IMR-90 (cell line): ENCODE data around the gene LCNL1. TPM values are rescaled to one million over a fixed set of nuclear protein-coding genes. Genes with fewer than 3 reads are reported as not detected.
A peak's percentile ranks its signal among the peaks of the same experiment; 100 is the strongest.

Experiments
- ATAC-seq: fragments of 200-7000 bp; cut with Tn5 transposase; 2 replicates; pipeline ENCODE4 v1.9.1; 2020; ENCODE audit warnings: low read depth, mild to moderate bottlenecking, moderate library complexity
- BruUV-seq: library from RNA; stranded (reverse); fragments of 400-500 nt; replicated peaks from 2 replicates; lab custom pipeline; 2021; lab: Mats Ljungman, UMichigan
- CTCF ChIA-PET: fragments of 300-600 bp; formaldehyde crosslinking; extraction: SDS; loops from one replicate; lab custom pipeline; 2021; ENCODE audit warnings: antibody characterized with exemption; lab: Yijun Ruan, JAX
- POLR2A ChIA-PET: fragments of 300-600 bp; sonication (Branson Sonifier 250); formaldehyde crosslinking; loops from one replicate; lab custom pipeline; 2022; ENCODE audit warnings: antibody characterized with exemption; ENCODE audit not compliant: unreplicated experiment; lab: Charles Lee
- DNase-seq: peaks from one replicate; pipeline ENCODE4 v3.0.0; 2013
- H2AFZ ChIP-seq: replicated peaks from 2 replicates; pipeline ENCODE3; 2013; ENCODE audit warnings: low read length, mild to moderate bottlenecking; ENCODE audit not compliant: poor library complexity
- H2AK5ac ChIP-seq: 2 replicates; pipeline ENCODE4 v1.6.1; 2013; ENCODE audit warnings: low read depth, low read length, inconsistent platforms
- H2AK9ac ChIP-seq: replicated peaks from 2 replicates; pipeline ENCODE3; 2013; ENCODE audit warnings: mild to moderate bottlenecking, low read depth, low read length, moderate library complexity; ENCODE audit not compliant: poor library complexity
- H2BK120ac ChIP-seq: 2 replicates; pipeline ENCODE4 v1.6.1; 2013; ENCODE audit warnings: low read depth, low read length, inconsistent platforms
- H2BK15ac ChIP-seq: 3 replicates; pipeline ENCODE4 v1.6.1; 2013; ENCODE audit warnings: low read depth, low read length, inconsistent platforms
- H2BK20ac ChIP-seq: 2 replicates; pipeline ENCODE4 v1.6.1; 2013; ENCODE audit warnings: low read depth, mild to moderate bottlenecking, inconsistent platforms, low read length, moderate library complexity
- H2BK5ac ChIP-seq: 2 replicates; pipeline ENCODE4 v1.6.1; 2013; ENCODE audit warnings: mild to moderate bottlenecking, low read depth, low read length, inconsistent platforms; ENCODE audit not compliant: poor library complexity, severe bottlenecking
- H3K14ac ChIP-seq: replicated peaks from 2 replicates; pipeline ENCODE4 v1.6.1; 2013; ENCODE audit warnings: low read depth, low read length, inconsistent platforms
- H3K18ac ChIP-seq: 2 replicates; pipeline ENCODE4 v1.6.1; 2013; ENCODE audit warnings: low read depth, low read length, control low read depth
- H3K23ac ChIP-seq: 2 replicates; pipeline ENCODE4 v1.6.1; 2013; ENCODE audit warnings: low read depth, low read length, inconsistent platforms
- H3K27ac ChIP-seq: 2 replicates; pipeline ENCODE4 v1.5.1; 2013; ENCODE audit warnings: mild to moderate bottlenecking, control low read depth, low read length; ENCODE audit not compliant: insufficient read depth
- H3K27me3 ChIP-seq: 2 replicates; pipeline ENCODE4 v1.6.1; 2013; ENCODE audit warnings: low read length; ENCODE audit not compliant: control insufficient read depth, insufficient read depth
- H3K36me3 ChIP-seq: 2 replicates; pipeline ENCODE4 v1.6.1; 2013; ENCODE audit warnings: low read length, mixed read lengths; ENCODE audit not compliant: control insufficient read depth, insufficient read depth
- H3K4ac ChIP-seq: 2 replicates; pipeline ENCODE4 v1.6.1; 2013; ENCODE audit warnings: low read depth, low read length, inconsistent platforms
- H3K4me1 ChIP-seq: 2 replicates; pipeline ENCODE4 v1.6.1; 2013; ENCODE audit warnings: low read length, mixed read lengths; ENCODE audit not compliant: control insufficient read depth, insufficient read depth
- H3K4me2 ChIP-seq: 2 replicates; pipeline ENCODE4 v1.6.1; 2013; ENCODE audit warnings: low read depth, mild to moderate bottlenecking, control low read depth, low read length, moderate library complexity
- H3K4me3 ChIP-seq: 2 replicates; pipeline ENCODE4 v1.5.1; 2013; ENCODE audit warnings: low read depth, mild to moderate bottlenecking, control low read depth, low read length, moderate library complexity; ENCODE audit not compliant: insufficient read depth
- H3K56ac ChIP-seq: 2 replicates; pipeline ENCODE4 v1.6.1; 2013; ENCODE audit warnings: low read length, inconsistent platforms; ENCODE audit not compliant: insufficient read depth; ENCODE audit errors: extremely low read depth
- H3K79me1 ChIP-seq, 2 experiments: 2 replicates each; pipeline ENCODE4 v1.6.1; 2013; ENCODE audit warnings: low read length in 2 of 2, inconsistent platforms in 1 of 2, low read depth in 1 of 2
- H3K9ac ChIP-seq: 2 replicates; pipeline ENCODE4 v1.6.1; 2013; ENCODE audit warnings: low read depth, low read length, control low read depth
- H3K9me1 ChIP-seq: 2 replicates; pipeline ENCODE4 v1.6.1; 2013; ENCODE audit warnings: low read length, inconsistent platforms; ENCODE audit not compliant: insufficient read depth
- H3K9me3 ChIP-seq: 2 replicates; pipeline ENCODE4 v1.6.1; 2013; ENCODE audit warnings: low read length; ENCODE audit not compliant: control insufficient read depth, insufficient read depth
- H4K20me1 ChIP-seq: 2 replicates; pipeline ENCODE4 v1.6.1; 2013; ENCODE audit warnings: low read length, inconsistent platforms; ENCODE audit not compliant: insufficient read depth
- H4K5ac ChIP-seq: 2 replicates; pipeline ENCODE4 v1.6.1; 2013; ENCODE audit warnings: mild to moderate bottlenecking, low read depth, low read length, control low read depth
- H4K8ac ChIP-seq, 2 experiments: 2 replicates each; pipeline ENCODE4 v1.6.1; 2013; ENCODE audit warnings: low read depth in 2 of 2, low read length in 2 of 2, control low read depth in 1 of 2, inconsistent platforms in 1 of 2
- H4K91ac ChIP-seq: 2 replicates; pipeline ENCODE4 v1.6.1; 2013; ENCODE audit warnings: low read depth, low read length, inconsistent platforms; ENCODE audit not compliant: insufficient read depth
- BHLHE40 ChIP-seq: fragments of 150-350 bp; IDR thresholded peaks from 2 replicates; pipeline ENCODE4 v1.6.1; 2016; ENCODE audit warnings: mild to moderate bottlenecking, low read depth, low read length
- CEBPB ChIP-seq: IDR thresholded peaks from 2 replicates; pipeline ENCODE4 v1.6.1; 2012; ENCODE audit warnings: low read depth, low read length, improper control_type of control experiment
- CHD1 ChIP-seq: IDR thresholded peaks from 2 replicates; pipeline ENCODE4 v1.6.1; 2012; ENCODE audit warnings: low read depth, low read length, improper control_type of control experiment
- MAZ ChIP-seq: IDR thresholded peaks from 2 replicates; pipeline ENCODE4 v1.6.1; 2012; ENCODE audit warnings: low read depth, mild to moderate bottlenecking, low read length, improper control_type of control experiment, moderate library complexity, borderline replicate concordance
- MXI1 ChIP-seq: IDR thresholded peaks from 2 replicates; pipeline ENCODE4 v1.6.1; 2012; ENCODE audit warnings: low read depth, mild to moderate bottlenecking, low read length, moderate library complexity, borderline replicate concordance
- NFE2L2 ChIP-seq: fragments of 150-350 bp; IDR thresholded peaks from 2 replicates; pipeline ENCODE4 v1.6.1; 2016; ENCODE audit warnings: low read depth, mild to moderate bottlenecking, low read length
- RAD21 ChIP-seq: IDR thresholded peaks from 2 replicates; pipeline ENCODE4 v1.6.1; 2012; ENCODE audit warnings: low read length, improper control_type of control experiment
- WGBS, 2 experiments: methylation state at CpG; one replicate each; pipeline versions ENCODE4 v1.1.5 to v1.1.7; 2013; ENCODE audit warnings: missing lambda C conversion rate in 2 of 2; ENCODE audit not compliant: insufficient read length in 1 of 2; ENCODE audit errors: extremely low coverage in 2 of 2; 5-methylcytosine and 5-hydroxymethylcytosine counted together
- dilution Hi-C: fragments of 300-500 bp; cut with HindIII; formaldehyde crosslinking; loops from one replicate; pipeline ENCODE4 v1.14.3; 2018; ENCODE audit warnings: low sequenced_read_pairs; ENCODE audit not compliant: unreplicated experiment
- in situ Hi-C: fragments of 300-500 bp; cut with MboI; formaldehyde crosslinking; loops from 3 replicates; pipeline ENCODE4 v1.14.3; 2019; ENCODE audit warnings: low sequenced_read_pairs, inconsistent platforms, mixed read lengths
- intact Hi-C: fragments of 100-400 bp; cut with micrococcal nuclease; formaldehyde crosslinking; loops from 2 replicates; pipeline ENCODE4 v1.10.0; 2022
- polyA plus RNA-seq, 3 experiments: library from polyadenylated mRNA; depleted of rRNA; stranded (reverse); fragments of >200 nt; gene quantifications; 2 replicates each; pipeline ENCODE4 v1.2.3, GENCODE V29; 2012; ENCODE audit warnings: low replicate concordance in 1 of 3
- total RNA-seq: library from RNA; depleted of rRNA; stranded (reverse); fragments of >200 nt; gene quantifications from 2 replicates; pipeline ENCODE4 v1.2.3, GENCODE V29; 2012
- TF ChIP-seq, protein P1 (sequence below): fragments of 150-350 bp; IDR thresholded peaks from 2 replicates; pipeline ENCODE4 v1.6.1; 2016; ENCODE audit warnings: low read depth, mild to moderate bottlenecking, low read length, moderate library complexity, borderline replicate concordance
- TF ChIP-seq, protein P2 (sequence below): conservative IDR thresholded peaks from 2 replicates; pipeline ENCODE4 v1.5.1; 2012; ENCODE audit warnings: mild to moderate bottlenecking, low read depth, low read length, improper control_type of control experiment

LCNL1 gene
- total and polyA plus RNA-seq, 2 of the 4 experiments (the other 2 are of a cell fraction) = 0.15 TPM; not detected in 1

DNA sequence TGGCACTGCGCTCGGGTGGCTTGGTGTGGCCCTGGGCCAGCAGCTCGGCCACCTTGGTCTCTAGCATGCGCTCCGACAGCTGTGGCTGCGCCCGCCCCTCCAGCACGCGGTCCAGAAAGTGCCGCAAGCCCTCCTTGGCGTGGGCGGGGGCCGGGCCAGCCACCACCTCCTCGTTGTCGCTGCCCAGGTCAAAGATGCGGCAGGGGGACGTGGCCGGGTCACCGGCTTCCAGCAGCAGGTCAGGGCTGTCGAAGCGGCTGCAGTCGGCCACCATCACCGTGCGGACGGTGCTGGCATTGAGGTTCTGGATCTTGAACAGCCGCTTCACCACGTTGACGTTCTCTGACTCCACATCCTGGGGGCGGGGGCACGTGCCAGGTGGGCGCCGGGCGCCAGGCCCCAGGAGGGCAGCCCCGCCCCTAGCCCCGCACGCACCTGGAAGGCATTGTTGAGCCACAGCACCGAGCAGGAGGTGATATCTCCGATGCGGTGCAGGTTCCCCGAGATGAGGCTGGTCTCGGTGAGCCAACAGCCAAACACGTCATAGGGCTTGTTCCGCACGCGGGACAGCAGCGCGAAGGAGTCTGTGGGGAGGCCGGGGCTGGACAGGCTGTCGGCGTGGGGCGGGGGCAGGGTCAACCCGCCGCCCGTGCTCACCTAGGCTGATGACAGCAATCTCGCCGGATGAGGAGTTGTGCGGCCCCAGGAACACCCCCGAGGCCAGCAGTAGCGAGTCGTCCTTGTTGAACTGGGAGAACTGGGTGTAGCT lies 40.5 kb upstream of the LCNL1 start (continued):
- TF ChIP-seq, protein P1, sequence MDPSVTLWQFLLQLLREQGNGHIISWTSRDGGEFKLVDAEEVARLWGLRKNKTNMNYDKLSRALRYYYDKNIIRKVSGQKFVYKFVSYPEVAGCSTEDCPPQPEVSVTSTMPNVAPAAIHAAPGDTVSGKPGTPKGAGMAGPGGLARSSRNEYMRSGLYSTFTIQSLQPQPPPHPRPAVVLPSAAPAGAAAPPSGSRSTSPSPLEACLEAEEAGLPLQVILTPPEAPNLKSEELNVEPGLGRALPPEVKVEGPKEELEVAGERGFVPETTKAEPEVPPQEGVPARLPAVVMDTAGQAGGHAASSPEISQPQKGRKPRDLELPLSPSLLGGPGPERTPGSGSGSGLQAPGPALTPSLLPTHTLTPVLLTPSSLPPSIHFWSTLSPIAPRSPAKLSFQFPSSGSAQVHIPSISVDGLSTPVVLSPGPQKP = no peak
- TF ChIP-seq CHD1 = no peak
- TF ChIP-seq CEBPB = no peak

DNA sequence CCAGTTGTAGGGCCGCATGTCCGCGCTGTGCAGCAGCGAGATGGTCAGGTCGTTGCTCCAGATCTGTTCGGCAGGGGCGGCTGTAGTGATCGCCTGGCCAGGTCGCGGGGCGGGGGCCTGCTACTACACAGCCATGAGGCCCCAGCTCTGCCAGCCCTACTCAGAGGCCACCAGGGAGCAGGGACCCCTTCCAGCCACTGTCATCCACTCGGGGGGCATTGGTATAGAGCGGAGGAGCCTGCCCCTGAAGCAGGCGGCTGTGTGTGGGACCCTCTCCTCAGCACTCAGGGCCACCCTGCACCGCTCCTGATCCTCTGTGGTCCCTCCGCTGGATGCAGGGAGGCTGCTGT lies 39.9 kb upstream of the LCNL1 start:
- H2BK20ac ChIP-seq = no peak overlapping the region
- no peak overlapping the region for H4K91ac ChIP-seq
- no peak overlapping the region for H3K18ac ChIP-seq
- peaks cover 4% of the 10 kb centered on the region for H3K4me1 ChIP-seq
- H3K9me1 ChIP-seq = peaks cover 8% of the 10 kb centered on the region
- no peak overlapping the region for H3K56ac ChIP-seq
- no peak overlapping the region for H3K4me3 ChIP-seq
- H4K20me1 ChIP-seq = peaks cover 22% of the 10 kb centered on the region
- H4K8ac ChIP-seq = no peak overlapping the region
- H3K23ac ChIP-seq = no peak overlapping the region
- H3K4ac ChIP-seq = no peak overlapping the region
- no peak overlapping the region for H2BK120ac ChIP-seq
- no peaks in the 10 kb centered on the region for H3K9me3 ChIP-seq
- ATAC-seq (no peak), DNase-seq (no peak)
- ChIA-PET POLR2A (no interaction called here), CTCF (no interaction called here)
- no peak overlapping the region for H2AK9ac ChIP-seq
- H2BK5ac ChIP-seq = no peak overlapping the region
- in situ Hi-C loops = no loop called here
- TF ChIP-seq BHLHE40 (no peak), NFE2L2 (no peak), RAD21 (no peak), MAZ (no peak), MXI1 (no peak)
- TF ChIP-seq, protein P2, sequence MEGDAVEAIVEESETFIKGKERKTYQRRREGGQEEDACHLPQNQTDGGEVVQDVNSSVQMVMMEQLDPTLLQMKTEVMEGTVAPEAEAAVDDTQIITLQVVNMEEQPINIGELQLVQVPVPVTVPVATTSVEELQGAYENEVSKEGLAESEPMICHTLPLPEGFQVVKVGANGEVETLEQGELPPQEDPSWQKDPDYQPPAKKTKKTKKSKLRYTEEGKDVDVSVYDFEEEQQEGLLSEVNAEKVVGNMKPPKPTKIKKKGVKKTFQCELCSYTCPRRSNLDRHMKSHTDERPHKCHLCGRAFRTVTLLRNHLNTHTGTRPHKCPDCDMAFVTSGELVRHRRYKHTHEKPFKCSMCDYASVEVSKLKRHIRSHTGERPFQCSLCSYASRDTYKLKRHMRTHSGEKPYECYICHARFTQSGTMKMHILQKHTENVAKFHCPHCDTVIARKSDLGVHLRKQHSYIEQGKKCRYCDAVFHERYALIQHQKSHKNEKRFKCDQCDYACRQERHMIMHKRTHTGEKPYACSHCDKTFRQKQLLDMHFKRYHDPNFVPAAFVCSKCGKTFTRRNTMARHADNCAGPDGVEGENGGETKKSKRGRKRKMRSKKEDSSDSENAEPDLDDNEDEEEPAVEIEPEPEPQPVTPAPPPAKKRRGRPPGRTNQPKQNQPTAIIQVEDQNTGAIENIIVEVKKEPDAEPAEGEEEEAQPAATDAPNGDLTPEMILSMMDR = no peak
- dilution Hi-C loops = no loop called here
- peaks cover 42% of the 10 kb centered on the region for H3K36me3 ChIP-seq
- H4K5ac ChIP-seq = no peak overlapping the region
- H3K79me1 ChIP-seq = peaks cover 5 to 38% of the 10 kb centered on the region in 2 experiments
- no peaks in the 10 kb centered on the region for H3K27me3 ChIP-seq
- H3K9ac ChIP-seq = no peak overlapping the region
- H3K14ac ChIP-seq = no peak overlapping the region
- no peak overlapping the region for H3K27ac ChIP-seq
- intact Hi-C loops = no loop called here
- no TSS peak for BruUV-seq
- no peak overlapping the region for H2AFZ ChIP-seq
- H2BK15ac ChIP-seq = no peak overlapping the region
- WGBS, 2 experiments = 85% methylated on average over 4 of the region's 16 CpGs; no CpG with 5 or more reads in 1 of the 2 experiments
- peak overlapping the region; percentile 19; the same call in 1 of the 2 replicates for H3K4me2 ChIP-seq
- H2AK5ac ChIP-seq = no peak overlapping the region
